Islet precursor cell (in vitro differentiated cells): Measurements from ENCODE around the gene JCAD.

ENCODE experiments used
- DNase-seq: peaks from one replicate; pipeline ENCODE4 v3.0.0-alpha.2; 2018

The JCAD gene

GRCh38 chr10:30059209-30060107, at the start of gene JCAD:
TSS of gene JCAD (minus strand) at chr10:30059586. CDS start at chr10:30047812, 11,774 bp downstream.
- DNase-seq: peak; percentile 89

DNA sequence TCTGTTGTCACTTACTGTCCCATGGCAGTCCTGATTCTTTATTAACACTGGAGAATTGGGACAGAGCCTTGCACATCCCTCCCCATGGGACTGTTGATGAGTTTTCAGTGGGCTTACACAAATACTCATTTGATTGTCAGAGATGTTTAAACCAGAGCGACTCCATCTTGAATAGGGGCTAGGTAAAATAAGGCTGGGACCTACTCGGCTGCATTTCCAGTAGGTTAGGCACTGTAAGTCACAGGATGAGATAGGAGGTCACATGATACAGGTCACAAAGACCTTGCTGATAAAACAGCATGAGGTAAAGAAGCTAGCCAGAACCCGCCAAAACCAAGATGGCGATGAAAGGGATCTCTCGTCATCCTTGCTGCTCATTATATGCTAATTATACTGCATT, 47.6 kb upstream of the JCAD start:
- DNase-seq: no peak

- DNase-seq: peak; percentile 33
Measured at GRCh38 chr10:30103595-30104320, 44.4 kb upstream of the JCAD start.

DNA sequence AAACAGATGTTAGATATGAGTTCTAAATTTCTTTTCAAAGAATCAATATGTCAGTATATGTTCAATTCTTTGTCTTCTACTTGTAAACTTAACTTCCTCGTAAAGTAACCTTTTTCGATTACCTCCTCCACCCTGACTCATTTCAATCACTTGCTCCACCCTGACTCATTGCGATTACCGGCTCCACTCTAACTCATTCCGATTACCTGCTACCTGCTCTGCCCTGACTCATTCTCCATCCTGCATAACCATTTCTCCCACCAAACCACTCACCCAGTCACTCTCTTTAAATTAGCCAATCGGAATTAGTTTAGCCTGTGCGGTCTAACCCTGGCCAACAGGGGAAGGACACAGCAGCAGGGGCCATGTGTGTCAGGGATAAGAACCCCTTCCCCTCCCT, 40.3 kb upstream of the JCAD start:
- peak; percentile 73 for DNase-seq

- no peak for DNase-seq
Measured at GRCh38 chr10:30099101-30099500, 39.7 kb upstream of the JCAD start.

DNA sequence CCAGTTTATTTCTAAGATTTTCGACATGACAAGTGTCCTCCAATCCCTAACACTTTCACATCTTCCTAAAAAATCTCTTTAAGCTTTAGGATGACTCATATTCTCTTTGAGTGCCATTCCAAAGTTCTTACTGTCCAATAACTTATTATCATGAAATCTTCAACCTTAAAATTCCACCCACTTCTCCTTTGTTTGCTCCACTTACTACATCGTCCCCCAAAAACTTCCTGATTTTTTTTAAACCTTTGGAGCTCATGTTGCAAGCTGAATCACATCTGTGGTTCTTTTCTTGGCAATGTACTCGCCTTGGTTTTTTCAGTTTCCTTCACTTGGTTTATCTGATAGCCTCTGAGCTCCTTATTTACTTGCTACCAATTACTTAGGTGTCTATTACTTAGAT, 39.2 kb upstream of the JCAD start:
- DNase-seq: peak; percentile 14

- DNase-seq: no peak
Measured at GRCh38 chr10:30096564-30096963, 37.2 kb upstream of the JCAD start.

GRCh38 chr10:30095631-30096422, 36.4 kb upstream of the JCAD start:
- no peak for DNase-seq

DNA sequence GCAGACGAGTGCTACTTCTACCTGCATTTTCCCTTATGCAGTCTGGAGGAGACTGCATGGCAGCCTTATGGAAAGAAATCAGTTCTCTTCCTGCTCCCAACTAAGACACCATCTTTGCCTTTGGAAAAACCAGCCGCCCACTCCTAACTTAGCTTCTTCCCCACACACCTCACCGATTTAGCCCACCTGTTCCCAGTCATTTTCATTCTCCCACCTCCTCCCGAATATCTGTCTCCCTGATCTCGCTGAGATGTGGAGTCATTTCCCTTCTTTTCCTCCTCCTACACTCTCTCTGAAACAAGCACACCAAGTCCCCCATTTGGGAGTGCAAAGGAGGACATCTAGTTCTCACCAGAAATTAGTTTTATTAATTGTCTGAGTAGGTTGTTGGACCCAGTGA, 35.2 kb upstream of the JCAD start:
- peak; percentile 20 for DNase-seq

DNA sequence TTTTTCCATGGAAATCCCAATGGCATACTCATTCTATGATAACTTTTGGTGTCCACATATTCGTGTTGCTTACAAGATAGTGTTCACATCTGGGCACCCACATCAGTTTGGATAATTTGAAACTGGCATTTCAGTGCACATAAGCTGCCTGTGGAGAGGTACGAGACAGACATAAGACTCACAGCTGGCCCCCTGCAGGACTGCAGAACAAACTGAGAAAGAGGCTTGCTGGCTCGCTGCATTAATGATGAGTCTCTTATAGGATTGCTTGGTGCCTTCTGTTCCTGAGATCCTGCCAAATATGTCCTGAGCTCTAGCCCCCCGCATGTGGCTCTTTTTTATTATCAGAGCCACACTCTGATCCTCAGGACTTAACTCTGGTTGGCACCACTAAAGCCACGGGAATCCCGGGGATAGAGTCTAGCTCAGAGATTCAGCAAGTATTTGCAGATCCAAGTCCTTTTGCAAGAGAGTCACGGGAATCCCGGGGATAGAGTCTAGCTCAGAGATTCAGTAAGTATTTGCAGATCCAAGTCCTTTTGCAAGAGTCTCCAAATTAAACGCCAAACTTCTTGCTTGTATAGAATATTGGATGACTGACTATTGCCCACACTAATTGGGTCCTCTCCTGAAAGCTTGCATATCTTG, 34.0 kb upstream of the JCAD start:
- DNase-seq: peak; percentile 48

- peak; percentile 69 for DNase-seq
Measured at GRCh38 chr10:30092151-30092790, 32.9 kb upstream of the JCAD start.

- DNase-seq: no peak
Measured at GRCh38 chr10:30091136-30091535, 31.8 kb upstream of the JCAD start.

GRCh38 chr10:30088178-30088577, 28.8 kb upstream of the JCAD start:
- peak; percentile 19 for DNase-seq

DNA sequence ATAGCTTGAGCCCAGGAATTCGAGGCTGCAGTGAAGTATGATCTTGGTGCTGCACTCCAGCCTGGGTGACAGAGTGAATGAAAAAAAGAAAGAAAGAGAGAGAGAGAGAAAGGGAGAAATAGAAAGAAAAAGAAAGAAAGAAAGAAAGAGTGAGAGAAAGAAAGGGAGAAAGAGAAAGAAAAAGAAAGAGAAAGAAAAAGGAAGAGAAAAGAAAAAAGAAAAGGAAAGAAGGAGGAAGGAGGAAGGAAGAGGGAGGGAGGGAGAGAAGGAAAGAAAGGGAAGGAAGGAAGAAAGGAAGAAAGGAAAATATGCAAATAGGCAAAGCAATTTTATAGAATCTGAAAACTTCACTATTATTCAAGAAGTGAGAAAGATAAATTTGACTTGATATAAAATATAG, 24.5 kb upstream of the JCAD start:
- no peak for DNase-seq

GRCh38 chr10:30081182-30081581, 21.8 kb upstream of the JCAD start:
- no peak for DNase-seq

GRCh38 chr10:30080161-30080560, 20.8 kb upstream of the JCAD start:
- DNase-seq: no peak

GRCh38 chr10:30079408-30079807, 20.0 kb upstream of the JCAD start:
- no peak for DNase-seq

GRCh38 chr10:30075481-30075880, 16.1 kb upstream of the JCAD start:
- DNase-seq: no peak

DNA sequence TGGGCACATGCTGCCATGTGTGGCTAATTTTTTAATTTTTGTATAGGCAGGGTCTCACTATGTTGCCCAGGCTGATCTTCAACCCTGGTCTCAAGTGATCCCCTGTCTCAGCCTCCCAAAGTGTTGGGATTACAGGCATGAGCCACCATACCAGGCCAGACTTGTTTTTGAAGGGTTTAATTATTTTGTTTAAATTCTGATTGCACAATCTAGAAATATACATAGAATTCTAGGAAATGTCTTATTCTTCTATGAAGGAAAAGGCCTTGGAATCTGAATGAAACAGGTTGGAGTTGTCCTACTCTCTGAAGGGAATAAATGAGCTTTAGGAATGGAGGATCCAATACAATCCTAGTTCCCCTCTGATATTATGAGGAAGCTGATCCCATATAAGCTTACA, 15.5 kb upstream of the JCAD start:
- no peak for DNase-seq

- DNase-seq: no peak
Measured at GRCh38 chr10:30074090-30074489, 14.7 kb upstream of the JCAD start.

GRCh38 chr10:30073767-30074060, 14.3 kb upstream of the JCAD start:
- no peak for DNase-seq

DNA sequence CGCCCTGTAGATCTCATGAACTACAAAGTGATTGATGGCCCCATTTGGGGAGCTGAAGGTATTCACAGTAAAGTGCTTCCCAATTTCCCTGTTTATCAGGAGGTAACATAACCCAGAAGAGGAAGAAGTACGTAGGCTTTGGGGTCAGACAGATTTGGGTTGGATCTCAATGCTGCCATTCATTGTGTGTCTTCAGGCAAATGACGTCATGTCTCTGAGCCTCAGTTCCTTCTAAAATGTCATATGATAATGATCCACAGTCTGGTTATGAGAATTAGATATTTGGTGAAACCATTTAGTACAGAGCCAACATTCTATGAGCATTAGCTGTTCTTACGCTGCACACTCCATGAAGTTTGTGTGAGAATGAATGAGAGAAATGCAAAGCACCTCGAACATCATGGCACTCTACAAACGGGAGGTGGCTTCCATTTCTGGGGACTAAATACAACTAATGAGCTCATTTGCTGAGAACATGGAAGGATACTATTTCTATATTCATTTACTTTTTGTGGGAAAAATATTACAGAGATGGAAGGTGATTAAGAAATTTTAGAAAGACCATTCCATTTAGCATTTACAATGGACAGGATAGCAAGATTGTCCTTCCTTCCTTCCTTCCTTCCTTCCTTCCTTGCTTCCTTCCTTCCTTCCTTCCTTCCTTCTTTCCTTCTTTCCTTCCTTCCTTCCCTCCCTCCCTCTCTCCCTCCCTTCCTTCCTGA, 13.8 kb upstream of the JCAD start:
- DNase-seq: no peak
